ENCODE measurements around the gene C1orf50.

C1orf50 gene

DNA sequence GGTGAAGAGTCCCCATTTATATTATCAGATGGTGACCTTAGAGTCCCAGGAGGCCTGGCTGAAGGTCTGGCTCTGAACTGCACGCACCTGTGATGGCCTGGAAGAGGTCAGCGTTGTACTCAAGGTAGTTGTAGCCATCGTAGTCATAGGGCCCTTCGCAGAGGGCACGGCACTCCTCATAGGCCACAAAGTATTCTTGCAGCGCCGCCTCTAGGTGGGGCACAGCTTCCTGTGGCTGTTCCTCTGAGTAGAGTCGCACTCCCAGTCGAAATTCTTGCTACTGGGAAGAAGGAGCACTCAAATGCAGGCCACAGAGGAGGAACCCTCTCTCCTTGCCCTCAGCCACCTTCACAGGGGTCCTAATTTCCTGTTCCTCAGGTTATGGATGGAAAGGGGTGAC lies 7.9 kb upstream of the C1orf50 start:
- peak; percentile 34 for DNase-seq (ENCODE audit: low spot score)

DNA sequence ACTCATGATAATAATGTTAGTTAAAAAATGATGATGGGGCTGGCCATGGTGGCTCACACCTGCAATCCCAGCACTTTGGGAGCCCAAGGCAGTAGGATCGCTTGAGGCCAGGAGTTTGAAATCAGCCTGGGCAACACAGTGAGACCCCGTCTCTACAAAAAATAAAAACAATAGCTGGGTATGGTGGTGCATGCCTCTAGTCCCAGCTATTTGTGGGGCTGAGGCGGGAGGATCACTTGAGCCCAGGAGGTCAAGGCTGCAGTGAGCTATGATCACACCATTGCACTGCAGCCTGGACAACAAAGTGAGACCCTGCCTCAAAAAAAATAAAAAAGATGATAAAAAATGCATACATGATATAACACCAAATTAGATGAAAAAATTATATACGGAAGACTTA lies 5.5 kb upstream of the C1orf50 start:
- no peak for DNase-seq (ENCODE audit: low spot score)

DNA sequence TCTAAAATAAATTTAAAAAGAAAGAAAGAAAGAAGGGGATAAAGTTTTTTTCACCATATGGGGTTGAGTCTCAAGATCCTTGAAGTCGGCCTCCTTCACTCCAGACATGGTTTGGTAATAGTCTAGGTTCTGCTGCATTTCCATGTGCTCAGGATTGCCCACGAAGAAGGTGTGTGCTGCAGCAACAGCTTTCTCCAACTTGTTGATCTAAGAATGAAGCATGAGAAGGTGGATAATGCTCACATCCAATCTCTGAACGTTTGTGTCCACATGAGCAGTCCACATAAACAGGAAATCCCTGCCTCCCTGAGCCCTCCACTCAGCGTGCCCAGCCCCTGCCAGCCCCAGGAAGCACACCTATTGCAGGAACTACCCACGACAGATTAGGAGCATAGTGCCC lies 4.8 kb upstream of the C1orf50 start:
- no peak for DNase-seq (ENCODE audit: low spot score)

DNA sequence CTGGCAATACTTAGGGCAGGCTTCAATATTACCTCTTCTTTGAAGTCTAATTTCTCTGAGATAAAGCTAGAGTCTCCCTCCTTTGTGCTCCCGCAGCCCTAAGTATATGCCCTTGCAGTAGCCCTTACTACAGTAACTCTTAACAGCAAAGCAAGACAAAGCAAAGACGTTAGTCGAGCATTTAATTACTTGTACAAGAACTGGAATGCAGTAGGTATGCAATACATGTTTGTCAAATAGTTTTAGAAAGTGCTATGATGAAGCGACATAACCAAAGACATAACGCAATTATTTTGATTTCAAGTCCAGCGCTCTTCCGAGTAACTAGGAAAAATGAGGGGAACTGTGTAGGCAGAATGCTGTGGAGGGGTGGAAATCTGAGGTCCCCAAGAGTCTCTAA lies 1.8 kb upstream of the C1orf50 start:
- no peak for DNase-seq (ENCODE audit: low spot score)

DNA sequence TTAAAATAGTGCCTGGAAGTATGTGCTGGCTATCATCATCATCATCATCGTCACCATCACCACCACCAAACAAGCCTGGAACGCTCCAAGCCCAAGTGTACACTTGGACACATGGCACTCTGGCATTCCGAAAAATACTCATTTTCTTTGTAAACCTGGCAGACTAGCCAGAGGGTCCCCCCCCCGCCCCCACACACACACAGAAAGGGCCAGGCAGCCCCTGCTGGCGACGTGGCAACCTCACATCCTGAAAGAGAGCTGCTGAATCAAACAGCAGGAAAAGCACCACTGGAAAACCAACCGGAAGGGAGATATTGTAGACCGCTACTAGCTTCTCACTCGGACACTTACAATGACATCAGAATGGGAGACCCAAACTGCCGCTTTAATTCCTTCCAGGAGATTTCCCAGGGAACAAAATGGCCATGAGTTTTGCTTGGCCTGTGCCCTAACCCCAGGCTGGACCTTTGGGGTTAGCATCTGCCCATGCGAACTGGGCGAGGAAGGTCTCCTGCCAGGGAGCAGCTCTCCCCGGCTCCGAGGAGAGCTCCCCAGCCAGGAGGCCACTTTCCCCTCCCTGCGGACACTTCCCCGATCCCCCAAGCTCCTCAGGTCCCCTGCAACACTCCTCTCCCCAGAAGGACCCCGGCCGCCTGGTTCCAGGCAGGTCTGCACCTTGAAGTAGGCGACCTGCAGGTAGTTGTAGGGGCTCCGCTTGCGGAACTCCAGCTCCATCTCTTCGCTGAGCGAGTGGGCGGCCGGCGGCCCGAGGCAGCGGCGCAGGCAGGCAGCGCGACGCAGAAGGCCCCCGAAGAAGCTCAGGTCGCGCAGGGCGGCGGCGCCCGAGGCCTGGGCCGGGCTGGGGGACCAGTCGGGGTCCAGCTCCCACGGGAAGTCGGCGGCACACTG lies 963 bp upstream of the C1orf50 start:
- peak; percentile 62 for DNase-seq (ENCODE audit: low spot score)

DNA sequence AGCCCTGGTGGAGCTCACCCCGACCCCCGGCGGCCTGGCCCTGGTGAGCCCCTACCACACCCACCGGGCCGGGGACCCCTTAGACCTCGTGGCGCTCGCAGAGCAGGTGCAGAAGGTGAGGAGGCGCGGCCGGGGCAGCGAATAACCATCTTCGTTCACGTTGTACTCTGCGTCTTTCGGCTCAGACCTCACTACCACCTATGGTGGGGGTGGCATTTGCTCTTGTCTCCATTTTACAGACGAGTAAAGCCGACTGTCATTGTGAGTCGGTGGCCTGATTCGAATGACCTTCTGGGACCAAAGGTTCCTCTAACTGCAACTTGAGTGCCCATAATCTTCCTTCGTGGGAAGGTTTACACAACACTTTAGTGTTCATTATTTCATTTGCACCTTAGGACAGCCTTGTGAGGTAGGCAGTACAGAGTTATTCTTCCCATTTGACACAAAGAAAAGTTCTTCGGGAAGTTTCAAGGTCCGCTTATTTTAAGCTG lies 506 bp downstream of the C1orf50 start:
- no peak for DNase-seq (ENCODE audit: low spot score)

DNA sequence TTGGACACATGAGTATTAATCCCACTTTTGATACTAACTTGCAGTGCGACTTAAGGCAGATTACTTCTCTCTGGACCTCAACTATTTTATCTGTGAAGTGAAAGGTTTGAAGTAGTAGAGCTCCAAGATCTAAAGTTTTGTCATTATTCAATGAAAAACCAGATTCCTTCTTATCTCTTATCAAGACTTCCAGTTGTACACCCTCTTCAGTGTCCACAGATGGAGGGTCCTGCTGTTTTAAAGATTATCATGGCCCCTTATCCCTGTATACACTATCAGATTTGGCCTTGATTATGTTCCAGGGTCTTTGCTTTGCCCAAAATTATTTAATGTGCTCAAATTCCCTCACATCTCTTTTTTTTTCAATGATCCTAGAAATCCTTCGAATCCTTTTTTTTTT lies 1.1 kb downstream of the C1orf50 start:
- DNase-seq (ENCODE audit: low spot score) = no peak

DNA sequence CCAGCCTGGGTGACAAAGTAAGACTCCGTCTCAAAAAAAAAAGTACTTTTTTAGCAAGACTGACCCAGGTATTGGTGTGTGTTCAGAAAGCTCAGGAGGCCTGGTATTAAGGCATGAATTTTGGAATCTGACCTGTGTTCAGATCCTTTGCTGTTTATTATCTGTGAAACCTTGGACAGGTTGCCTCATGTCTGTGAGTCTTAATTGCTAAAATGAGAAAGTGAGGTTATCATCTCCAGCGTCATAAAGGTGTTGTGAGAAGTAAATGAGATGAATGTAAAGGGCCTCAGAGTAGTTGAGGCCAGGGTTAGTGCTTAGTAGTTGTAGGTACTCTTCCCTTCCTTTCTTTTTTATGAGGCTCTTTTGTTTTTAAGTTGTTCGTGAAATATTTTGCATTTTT lies 2.8 kb downstream of the C1orf50 start:
- DNase-seq (ENCODE audit: low spot score) = no peak

DNA sequence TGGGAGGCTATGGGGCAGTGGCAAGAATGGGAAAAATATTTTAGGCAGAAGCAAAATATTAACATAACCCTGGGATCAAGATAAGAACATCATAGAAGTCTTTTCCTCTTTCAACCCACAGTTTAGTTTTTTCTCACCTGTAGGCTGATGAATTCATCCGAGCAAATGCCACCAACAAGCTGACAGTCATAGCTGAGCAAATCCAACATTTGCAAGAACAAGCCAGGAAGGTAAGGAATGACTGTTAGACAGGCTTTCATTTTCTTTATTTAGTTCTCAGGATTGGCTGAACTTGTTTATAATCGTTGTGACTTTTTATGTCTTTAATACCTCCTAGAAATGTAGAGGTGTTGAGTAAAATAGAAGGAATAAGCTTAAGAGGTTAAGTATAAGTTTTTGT lies 6.4 kb downstream of the C1orf50 start:
- DNase-seq (ENCODE audit: low spot score) = no peak

DNA sequence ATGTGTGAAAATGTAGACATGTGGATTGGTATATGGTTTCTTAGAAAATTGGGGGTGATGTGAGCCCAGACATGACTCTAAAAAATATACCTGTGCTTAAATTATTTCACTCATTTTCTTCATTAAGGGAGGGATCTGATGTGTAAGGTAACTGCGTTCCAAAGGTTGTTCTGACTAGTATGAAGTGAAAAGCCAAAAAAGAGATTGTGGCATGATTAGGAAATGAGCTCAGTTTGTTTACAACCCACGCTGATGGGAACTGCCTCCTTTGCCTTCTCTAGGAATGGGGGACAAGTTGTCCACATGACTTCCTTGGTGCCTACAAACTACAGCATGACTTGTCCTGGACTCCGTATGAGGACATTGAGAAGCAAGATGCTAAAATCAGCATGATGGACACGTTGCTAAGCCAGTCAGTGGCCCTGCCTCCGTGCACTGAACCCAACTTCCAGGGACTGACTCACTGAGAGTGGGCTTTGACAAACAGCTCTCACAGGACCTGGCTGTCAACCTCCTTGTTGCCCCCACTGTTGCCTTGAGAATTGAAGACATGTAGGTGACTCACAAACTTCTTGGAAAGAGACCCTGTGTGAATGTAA lies 8.0 kb downstream of the C1orf50 start:
- DNase-seq (ENCODE audit: low spot score) = no peak

DNA sequence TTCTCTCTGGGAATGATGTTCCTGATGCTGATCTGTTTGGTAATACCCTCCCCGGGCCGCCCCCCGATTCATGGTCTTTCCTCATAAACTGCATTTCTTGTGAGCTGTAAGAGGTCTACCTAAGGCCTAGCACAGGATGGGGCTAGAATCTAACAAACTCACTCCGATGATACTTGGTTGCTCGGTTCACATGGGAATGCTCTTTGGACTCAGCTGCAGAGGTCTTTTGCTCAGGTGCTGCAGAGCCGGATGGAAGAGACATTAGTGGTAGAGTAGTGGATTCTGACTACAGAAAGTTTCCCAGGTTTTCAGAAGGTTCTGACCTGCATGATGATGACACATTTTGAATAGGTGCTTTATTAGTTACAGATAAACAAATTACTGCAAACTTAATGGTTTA lies 9.5 kb downstream of the C1orf50 start:
- no peak for DNase-seq (ENCODE audit: low spot score)

DNA sequence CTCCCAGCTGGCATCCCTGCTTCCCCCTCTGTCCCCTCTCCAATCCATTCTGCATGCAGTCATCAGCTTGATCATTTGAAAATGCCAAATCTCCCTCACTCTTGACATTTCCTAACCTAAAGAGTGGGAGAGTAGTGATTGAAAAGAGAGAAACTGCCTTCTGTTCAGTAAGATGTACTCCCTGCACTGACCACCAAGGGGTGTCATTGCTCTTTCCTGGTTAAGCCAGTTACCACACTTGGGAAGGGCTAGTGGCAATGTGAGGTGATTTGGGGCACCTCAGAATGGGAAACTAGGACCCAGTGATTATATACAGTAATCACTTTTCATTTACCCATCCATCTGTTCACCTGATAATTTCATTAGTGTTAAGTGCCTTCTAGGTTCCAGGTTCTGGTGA lies 10.8 kb downstream of the C1orf50 start:
- DNase-seq (ENCODE audit: low spot score) = peak; percentile 70

DNA sequence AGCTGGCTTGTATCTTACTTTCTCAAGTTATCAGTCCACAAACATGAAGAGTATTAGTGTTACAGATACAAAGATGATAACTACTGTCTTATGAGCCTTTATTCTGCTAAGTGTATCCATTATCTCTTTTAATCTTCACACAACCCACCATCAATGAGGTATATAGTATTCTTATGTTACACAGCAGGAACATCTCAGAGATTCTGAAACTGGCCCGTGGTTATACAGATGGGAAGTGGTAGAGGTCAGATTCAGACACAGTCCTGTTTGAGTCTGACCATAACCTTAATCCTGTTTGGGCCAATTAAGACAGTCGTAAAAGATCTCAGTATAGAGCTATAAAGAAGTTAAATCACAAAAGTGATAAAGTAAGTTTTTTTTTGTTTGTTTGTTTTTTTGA lies 12.7 kb downstream of the C1orf50 start:
- no peak for DNase-seq (ENCODE audit: low spot score)

DNA sequence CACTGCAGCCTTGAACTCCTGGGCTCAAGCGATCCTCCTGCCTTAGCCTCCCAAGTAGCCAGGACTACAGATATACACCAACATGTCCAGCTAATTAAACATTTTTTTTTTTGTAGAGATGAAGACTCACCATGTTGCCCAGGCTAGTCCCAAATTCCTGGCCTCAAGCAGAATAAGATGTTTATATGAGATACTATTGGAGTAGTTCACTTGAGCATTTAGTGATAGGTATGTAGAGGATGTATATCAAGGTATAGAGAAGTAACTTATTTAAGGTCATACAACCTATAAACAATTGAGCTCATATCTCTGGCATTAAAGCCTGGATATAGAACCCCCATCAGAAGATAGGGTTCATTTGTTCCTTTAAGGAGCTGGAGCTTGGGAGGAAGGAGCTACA lies 13.1 kb downstream of the C1orf50 start:
- no peak for DNase-seq (ENCODE audit: low spot score)

DNA sequence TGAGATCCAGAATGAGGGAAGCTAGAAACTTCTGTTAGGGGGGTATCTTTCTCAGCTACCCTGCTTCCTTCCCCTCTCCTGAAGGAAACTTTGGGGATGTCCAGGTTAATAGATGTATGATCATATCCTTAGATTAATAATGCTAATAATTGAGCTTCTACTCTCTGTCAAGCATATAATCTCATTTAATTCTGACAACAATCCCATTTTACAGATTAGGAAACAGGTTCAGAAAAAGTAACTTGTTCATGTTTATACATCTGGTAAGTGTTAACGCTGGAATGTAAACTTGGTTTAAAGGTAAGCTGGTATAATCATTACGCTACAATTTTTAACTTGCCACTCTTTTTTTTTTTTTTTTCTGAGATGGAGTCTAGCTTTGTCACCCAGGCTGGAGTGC lies 16.0 kb downstream of the C1orf50 start:
- no peak for DNase-seq (ENCODE audit: low spot score)

DNA sequence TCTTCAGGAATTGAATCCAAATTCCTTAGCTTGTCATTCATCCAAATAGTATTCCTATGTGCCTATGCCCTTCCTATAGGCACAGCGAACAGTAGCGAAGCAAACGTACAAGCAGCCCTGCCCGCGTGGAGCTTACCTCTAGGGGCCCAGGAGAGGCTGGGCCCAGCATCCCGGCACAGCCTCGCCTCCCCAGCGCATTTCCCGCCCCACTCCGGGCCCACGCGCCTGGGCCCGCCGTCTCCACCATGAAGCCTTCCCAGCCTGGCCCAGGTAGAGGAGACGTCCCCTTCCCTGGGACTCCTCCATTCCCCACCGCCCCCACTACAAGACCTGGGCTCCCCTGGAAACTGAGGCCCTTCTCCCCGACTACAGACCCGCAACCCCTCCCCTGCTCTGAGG lies 17.5 kb downstream of the C1orf50 start:
- DNase-seq (ENCODE audit: low spot score) = peak; percentile 29

DNA sequence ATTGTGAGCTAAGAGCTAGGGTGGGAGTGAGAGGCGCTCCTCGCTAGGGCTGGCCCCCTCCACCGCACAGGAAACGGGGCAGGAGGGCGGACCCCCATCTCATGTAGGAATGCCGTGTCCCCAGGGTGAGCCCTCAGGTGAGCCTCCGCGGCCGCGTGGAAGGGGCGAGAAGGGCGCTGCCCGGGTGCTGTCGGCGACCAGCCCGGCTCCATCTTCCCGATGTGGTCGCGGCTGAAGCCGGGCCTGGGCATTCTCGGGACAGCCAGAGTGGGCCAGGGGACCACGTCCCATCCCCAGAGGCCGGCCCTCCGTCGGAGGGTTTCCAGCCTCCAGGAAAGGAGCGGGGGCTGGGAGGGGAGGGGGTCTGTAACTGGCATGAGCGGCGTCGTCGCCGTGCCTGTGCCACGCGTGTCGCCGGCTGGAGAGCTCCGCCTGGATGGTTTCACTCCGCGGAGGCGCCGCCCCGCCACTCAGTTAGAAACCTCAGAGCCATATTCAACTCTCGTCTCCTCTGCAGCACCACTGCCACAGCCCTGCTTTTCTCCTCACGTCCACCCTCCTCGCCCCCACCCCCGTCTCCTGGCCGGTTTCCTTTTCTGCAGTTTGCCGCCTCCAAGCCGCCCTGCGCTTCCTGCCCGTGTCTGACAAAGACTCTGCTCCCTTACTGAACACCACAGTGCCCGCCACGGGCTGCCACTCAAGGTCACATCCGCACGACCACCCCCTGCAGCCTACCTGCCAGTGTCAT lies 18.1 kb downstream of the C1orf50 start, which contains the start of gene TMEM269:
TMEM269 (plus strand) TSS at position 46 of the 748 bp plus-strand sequence. CDS start 4,903 bp downstream, outside the sequence.
- peak; percentile 46 for DNase-seq (ENCODE audit: low spot score)

DNA sequence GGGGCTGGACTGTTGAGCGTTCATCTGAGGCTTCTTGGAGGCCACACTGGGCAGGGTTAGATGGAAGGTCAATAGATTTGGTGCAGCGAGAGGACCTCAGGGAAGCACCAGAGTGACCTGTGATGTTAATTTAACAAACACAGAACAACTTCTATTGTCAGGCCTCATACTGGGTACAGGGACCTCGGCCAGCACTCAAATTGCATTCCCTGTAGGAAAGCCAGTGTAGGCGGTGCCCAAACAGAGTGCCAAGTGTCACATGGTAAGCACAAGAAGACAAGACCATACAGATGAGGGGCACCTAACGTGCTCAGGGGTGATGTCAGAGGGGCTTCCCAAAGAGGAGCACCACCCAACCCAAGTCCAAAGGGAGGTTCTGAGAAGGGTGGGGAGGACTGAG lies 19.0 kb downstream of the C1orf50 start:
- no peak for DNase-seq (ENCODE audit: low spot score)

DNA sequence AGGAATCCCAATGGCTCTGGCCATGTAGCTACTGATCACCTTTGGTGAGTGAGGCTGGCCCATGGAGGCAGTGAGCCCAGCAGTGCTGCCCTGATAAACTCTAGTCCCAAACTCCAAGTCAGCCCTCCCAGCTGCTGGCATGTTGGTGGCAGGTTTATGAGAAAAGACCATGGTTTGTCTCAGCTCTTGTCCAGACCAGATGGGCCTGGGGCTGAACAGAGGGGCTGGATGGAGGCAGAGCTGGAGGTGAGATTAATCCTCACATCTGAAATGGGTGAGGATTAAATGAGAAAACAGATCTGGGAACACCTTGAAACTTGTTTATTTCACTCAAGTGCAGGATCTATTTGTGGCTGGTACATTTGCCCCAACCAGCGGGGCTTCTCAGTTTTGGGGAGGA lies 21.0 kb downstream of the C1orf50 start:
- DNase-seq (ENCODE audit: low spot score) = no peak

DNA sequence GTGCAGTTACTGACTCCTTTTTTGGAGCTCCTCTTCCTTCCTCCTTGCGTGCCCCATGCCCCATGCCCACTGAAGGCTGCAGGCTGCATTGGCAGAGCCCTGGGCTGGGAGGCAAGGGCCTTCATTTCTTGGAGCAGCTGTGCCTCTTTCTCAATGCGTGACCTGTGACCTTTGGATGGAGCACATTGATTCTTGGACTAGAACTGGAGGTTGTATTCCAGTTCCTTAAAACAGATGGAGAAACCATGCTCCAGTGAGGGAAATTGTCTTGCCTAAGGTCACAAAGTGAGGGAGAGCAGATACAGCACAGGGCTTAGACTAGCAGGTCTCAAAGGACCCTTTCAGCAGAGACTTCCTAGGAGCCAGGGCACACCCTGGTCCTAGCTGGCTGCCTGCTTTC lies 26.8 kb downstream of the C1orf50 start:
- DNase-seq (ENCODE audit: low spot score) = no peak

DNA sequence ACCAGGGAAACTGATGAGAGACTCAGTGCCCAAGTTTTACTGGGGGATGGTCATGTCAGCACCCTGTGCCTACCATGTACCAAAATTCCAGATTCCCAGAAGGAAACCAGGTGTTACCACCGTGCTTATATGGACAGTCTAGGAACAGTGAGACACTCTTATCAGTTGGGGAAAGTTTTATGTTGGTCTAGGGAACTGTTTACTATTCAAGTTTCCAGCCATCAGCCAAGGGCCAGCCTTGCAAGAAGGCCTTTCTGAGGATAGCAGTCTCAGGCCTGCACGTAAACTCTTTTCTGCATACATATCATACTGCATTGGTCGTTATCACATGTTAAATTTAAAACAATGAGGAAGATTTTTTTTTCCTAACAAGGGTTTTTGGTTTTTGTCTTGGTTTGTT lies 30.4 kb downstream of the C1orf50 start:
- DNase-seq (ENCODE audit: low spot score) = no peak

DNA sequence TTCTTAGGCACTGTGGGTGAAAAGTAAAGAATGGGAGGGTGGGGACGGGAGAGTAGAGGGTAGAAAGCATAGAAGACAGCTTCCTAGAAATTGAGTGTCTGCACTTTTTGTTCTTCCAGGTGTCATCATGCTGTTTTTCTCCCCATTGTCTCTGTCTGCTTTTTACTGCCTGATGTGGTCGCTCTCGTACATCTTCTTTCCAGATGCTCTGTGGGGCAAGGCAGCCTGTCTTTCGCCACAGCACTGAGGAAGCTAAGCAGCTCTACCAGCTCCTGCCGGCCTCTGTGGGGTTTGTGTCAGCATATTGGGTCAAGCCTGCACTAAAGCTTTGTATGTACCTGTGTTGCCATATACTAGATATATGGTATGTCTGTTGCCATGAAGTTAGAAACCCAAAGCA lies 30.9 kb downstream of the C1orf50 start:
- no peak for DNase-seq (ENCODE audit: low spot score)
